Measurements from ENCODE around the gene DSC2.

DNA sequence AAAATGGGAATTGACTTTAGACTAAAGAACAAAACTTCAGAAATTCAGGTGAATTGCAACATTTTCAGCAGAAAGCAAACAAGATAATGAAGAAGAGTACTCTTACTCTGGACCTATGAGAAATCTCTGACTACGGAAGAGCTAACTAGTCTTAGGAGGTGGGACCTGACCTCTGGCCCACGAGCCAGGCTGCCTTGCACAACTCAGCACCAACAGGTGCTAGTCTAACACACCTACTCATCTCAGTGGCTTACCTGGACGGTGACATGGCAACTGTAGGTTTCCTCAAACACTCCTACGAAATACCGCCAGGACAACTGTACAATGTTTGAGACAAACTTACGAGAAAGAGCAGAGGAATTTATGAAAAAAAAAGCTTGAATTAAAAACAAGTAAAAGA lies 56.6 kb downstream of the DSC2 start:
- TF ChIP-seq CTCF (conservative IDR thresholded peaks at IDR 0.05; ENCODE audit: low read depth, low read length) (no peak), EZH2 (IDR thresholded peaks at IDR 0.05; ENCODE audit: borderline replicate concordance, low read depth, low read length, poor library complexity, severe bottlenecking) (no peak)
